GM12878 (cell line): ENCODE data around the gene CYP4Z1.

Experiments used
- EP300 ChIP-seq, 2 experiments: fragments of 150-350 bp in 1 of 2; IDR thresholded peaks; 2 replicates each; pipeline ENCODE4 v1.6.1; 2011 to 2012; ENCODE audit warnings: low read depth in 2 of 2, low read length in 2 of 2, borderline replicate concordance in 1 of 2, improper control_type of control experiment in 1 of 2, inconsistent platforms in 1 of 2; ENCODE audit not compliant: control insufficient read depth in 1 of 2
- JUND ChIP-seq: IDR thresholded peaks from 2 replicates; pipeline ENCODE4 v1.6.1; 2012; ENCODE audit warnings: low read depth, mild to moderate bottlenecking, low read length, improper control_type of control experiment, moderate library complexity
- POLR2AphosphoS5 ChIP-seq: IDR thresholded peaks from 2 replicates; pipeline ENCODE4 v1.6.1; 2011; ENCODE audit warnings: mild to moderate bottlenecking, low read length, inconsistent platforms
- RBBP5 ChIP-seq: fragments of 200-600 bp; sonication (generic); conservative IDR thresholded peaks from 2 replicates; pipeline ENCODE4 v1.6.1; 2016
- RFX5 ChIP-seq: IDR thresholded peaks from 2 replicates; pipeline ENCODE4 v1.6.1; 2011; ENCODE audit warnings: low read depth, low read length, improper control_type of control experiment
- YY1 ChIP-seq: IDR thresholded peaks from 2 replicates; pipeline ENCODE4 v1.6.1; 2011; ENCODE audit warnings: low read depth, mild to moderate bottlenecking, low read length
- ZNF274 ChIP-seq: IDR thresholded peaks from one replicate; pipeline ENCODE4 v1.8.0; 2011; ENCODE audit not compliant: insufficient read length, insufficient read depth
- TF ChIP-seq, protein P1 (sequence below), 3 experiments: IDR thresholded peaks in 2 of 3; conservative IDR thresholded peaks in 1 of 3; 2 replicates each; pipeline ENCODE4 v1.5.1; 2011; ENCODE audit warnings: low read depth in 3 of 3, low read length in 3 of 3, mild to moderate bottlenecking in 3 of 3, control low read depth in 2 of 3, moderate library complexity in 2 of 3, inconsistent platforms in 1 of 3, mixed read lengths in 1 of 3; ENCODE audit not compliant: control insufficient read depth in 2 of 3, insufficient read depth in 1 of 3; ENCODE audit errors: extremely low read depth in 1 of 3
- TF ChIP-seq, protein P2 (sequence below): IDR thresholded peaks from 2 replicates; pipeline ENCODE4 v1.6.1; 2011; ENCODE audit warnings: mild to moderate bottlenecking, low read depth, low read length, moderate library complexity; ENCODE audit not compliant: insufficient replicate concordance
- TF ChIP-seq, protein P3 (sequence below): IDR thresholded peaks from 2 replicates; pipeline ENCODE4 v1.6.1; 2012; ENCODE audit warnings: low read depth, low read length, improper control_type of control experiment

DNA sequence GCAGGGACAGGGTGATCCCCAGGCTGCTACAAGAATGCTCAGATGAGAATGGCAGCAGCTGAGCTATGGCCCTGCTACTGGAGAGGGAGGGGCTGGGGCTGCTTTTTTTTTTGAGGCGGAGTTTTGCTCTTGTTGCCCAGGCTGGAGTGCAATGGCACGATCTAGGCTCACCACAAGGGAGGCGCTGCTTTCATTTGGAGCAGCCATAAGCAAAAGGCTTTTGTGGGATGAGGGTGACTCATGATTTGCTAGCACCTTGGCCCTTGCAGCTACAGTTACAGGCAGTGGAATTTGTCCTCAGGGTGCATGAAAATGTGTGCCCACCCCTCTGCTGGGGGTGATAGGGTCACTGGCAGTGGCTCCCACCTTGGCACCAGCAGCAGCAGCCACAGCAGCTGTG lies 37.8 kb downstream of the CYP4Z1 start:
- no peak for TF ChIP-seq EP300 (IDR thresholded peaks at IDR 0.05; ENCODE audit: borderline replicate concordance in 1 of 2, control insufficient read depth in 1 of 2, low read depth in 2 of 2, low read length in 2 of 2)
- TF ChIP-seq YY1, result no peak
- no peak for TF ChIP-seq RBBP5
- no peak for TF ChIP-seq POLR2AphosphoS5
- TF ChIP-seq, protein P1, sequence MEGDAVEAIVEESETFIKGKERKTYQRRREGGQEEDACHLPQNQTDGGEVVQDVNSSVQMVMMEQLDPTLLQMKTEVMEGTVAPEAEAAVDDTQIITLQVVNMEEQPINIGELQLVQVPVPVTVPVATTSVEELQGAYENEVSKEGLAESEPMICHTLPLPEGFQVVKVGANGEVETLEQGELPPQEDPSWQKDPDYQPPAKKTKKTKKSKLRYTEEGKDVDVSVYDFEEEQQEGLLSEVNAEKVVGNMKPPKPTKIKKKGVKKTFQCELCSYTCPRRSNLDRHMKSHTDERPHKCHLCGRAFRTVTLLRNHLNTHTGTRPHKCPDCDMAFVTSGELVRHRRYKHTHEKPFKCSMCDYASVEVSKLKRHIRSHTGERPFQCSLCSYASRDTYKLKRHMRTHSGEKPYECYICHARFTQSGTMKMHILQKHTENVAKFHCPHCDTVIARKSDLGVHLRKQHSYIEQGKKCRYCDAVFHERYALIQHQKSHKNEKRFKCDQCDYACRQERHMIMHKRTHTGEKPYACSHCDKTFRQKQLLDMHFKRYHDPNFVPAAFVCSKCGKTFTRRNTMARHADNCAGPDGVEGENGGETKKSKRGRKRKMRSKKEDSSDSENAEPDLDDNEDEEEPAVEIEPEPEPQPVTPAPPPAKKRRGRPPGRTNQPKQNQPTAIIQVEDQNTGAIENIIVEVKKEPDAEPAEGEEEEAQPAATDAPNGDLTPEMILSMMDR (IDR thresholded peaks at IDR 0.05 in 2 of 3, conservative IDR thresholded peaks at IDR 0.05 in 1 of 3; ENCODE audit: control insufficient read depth in 2 of 3, extremely low read depth in 1 of 3, insufficient read depth in 1 of 3, low read depth in 3 of 3, low read length in 3 of 3), result no peak
- TF ChIP-seq, protein P2, sequence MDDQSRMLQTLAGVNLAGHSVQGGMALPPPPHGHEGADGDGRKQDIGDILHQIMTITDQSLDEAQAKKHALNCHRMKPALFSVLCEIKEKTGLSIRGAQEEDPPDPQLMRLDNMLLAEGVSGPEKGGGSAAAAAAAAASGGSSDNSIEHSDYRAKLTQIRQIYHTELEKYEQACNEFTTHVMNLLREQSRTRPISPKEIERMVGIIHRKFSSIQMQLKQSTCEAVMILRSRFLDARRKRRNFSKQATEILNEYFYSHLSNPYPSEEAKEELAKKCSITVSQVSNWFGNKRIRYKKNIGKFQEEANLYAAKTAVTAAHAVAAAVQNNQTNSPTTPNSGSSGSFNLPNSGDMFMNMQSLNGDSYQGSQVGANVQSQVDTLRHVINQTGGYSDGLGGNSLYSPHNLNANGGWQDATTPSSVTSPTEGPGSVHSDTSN, result no peak
- TF ChIP-seq JUND, result no peak
- TF ChIP-seq RFX5, result no peak
- TF ChIP-seq, protein P3, sequence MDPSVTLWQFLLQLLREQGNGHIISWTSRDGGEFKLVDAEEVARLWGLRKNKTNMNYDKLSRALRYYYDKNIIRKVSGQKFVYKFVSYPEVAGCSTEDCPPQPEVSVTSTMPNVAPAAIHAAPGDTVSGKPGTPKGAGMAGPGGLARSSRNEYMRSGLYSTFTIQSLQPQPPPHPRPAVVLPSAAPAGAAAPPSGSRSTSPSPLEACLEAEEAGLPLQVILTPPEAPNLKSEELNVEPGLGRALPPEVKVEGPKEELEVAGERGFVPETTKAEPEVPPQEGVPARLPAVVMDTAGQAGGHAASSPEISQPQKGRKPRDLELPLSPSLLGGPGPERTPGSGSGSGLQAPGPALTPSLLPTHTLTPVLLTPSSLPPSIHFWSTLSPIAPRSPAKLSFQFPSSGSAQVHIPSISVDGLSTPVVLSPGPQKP, result no peak
- TF ChIP-seq ZNF274, result no peak
